ENCODE measurements around the gene RAB11FIP3.
"Not testable (repeated sequence)": the region's sequence is repeated elsewhere in the genome, so short reads cannot be mapped to it uniquely, and the experiment has no call there.

RAB11FIP3 gene

GRCh38 chr16:405548-406506 is 19.6 kb upstream of the RAB11FIP3 start:
- H3K9ac ChIP-seq (ENCODE audit: low read length in 2 of 2), result no peak overlapping the region
- H3K27ac ChIP-seq (ENCODE audit: low read length), result no peak overlapping the region
- no peaks in the 10 kb centered on the region for H3K36me3 ChIP-seq (ENCODE audit: control insufficient read depth in 2 of 2, insufficient read depth in 2 of 2, low read length in 2 of 2)
- no peaks in the 10 kb centered on the region for H3K27me3 ChIP-seq (ENCODE audit: control insufficient read depth in 1 of 2, insufficient read depth in 2 of 2, low read length in 2 of 2)
- H3K9me3 ChIP-seq (ENCODE audit: control insufficient read depth in 2 of 2, low read length in 2 of 2), result no peaks in the 10 kb centered on the region
- peaks cover under 1% of the 10 kb centered on the region for H3K4me1 ChIP-seq (ENCODE audit: control insufficient read depth, insufficient read depth, low read length)
- no peak overlapping the region for H3K4me3 ChIP-seq (ENCODE audit: low read length in 2 of 2)

GRCh38 chr16:407253-407652 is 18.2 kb upstream of the RAB11FIP3 start:
- no peaks in the 10 kb centered on the region for H3K4me1 ChIP-seq (ENCODE audit: control insufficient read depth, insufficient read depth, low read length)
- H3K9me3 ChIP-seq (ENCODE audit: control insufficient read depth in 2 of 2, low read length in 2 of 2), result no peaks in the 10 kb centered on the region

GRCh38 chr16:410516-411178 is 14.8 kb upstream of the RAB11FIP3 start:
- Histone ChIP-seq H3K4me3 (ENCODE audit: low read length in 2 of 2) (no peak overlapping the region), H3K36me3 (ENCODE audit: control insufficient read depth in 2 of 2, insufficient read depth in 2 of 2, low read length in 2 of 2) (peaks cover 5 to 8% of the 10 kb centered on the region in 2 donors), H3K9me3 (ENCODE audit: control insufficient read depth in 2 of 2, low read length in 2 of 2) (no peaks in the 10 kb centered on the region), H3K9ac (ENCODE audit: low read length in 2 of 2) (no peak overlapping the region), H3K4me1 (ENCODE audit: control insufficient read depth, insufficient read depth, low read length) (no peaks in the 10 kb centered on the region), H3K27me3 (ENCODE audit: control insufficient read depth in 1 of 2, insufficient read depth in 2 of 2, low read length in 2 of 2) (no peaks in the 10 kb centered on the region), H3K27ac (ENCODE audit: low read length) (no peak overlapping the region)

More at GRCh38 chr16:407253-407652, 18.2 kb upstream of the RAB11FIP3 start:
- no peak overlapping the region for H3K27ac ChIP-seq (ENCODE audit: low read length)
- H3K36me3 ChIP-seq (ENCODE audit: control insufficient read depth in 2 of 2, insufficient read depth in 2 of 2, low read length in 2 of 2), result peaks cover 5 to 8% of the 10 kb centered on the region in 2 donors
- H3K27me3 ChIP-seq (ENCODE audit: control insufficient read depth in 1 of 2, insufficient read depth in 2 of 2, low read length in 2 of 2), result no peaks in the 10 kb centered on the region
- H3K9ac ChIP-seq (ENCODE audit: low read length in 2 of 2), result no peak overlapping the region
- no peak overlapping the region for H3K4me3 ChIP-seq (ENCODE audit: low read length in 2 of 2)

GRCh38 chr16:411576-412265 is 13.7 kb upstream of the RAB11FIP3 start:
- no peak overlapping the region for H3K9ac ChIP-seq (ENCODE audit: low read length in 2 of 2)
- no peaks in the 10 kb centered on the region for H3K9me3 ChIP-seq (ENCODE audit: control insufficient read depth in 2 of 2, low read length in 2 of 2)
- H3K36me3 ChIP-seq (ENCODE audit: control insufficient read depth in 2 of 2, insufficient read depth in 2 of 2, low read length in 2 of 2), result peaks cover 5 to 8% of the 10 kb centered on the region in 2 donors
- no peaks in the 10 kb centered on the region for H3K4me1 ChIP-seq (ENCODE audit: control insufficient read depth, insufficient read depth, low read length)
- H3K27ac ChIP-seq (ENCODE audit: low read length), result no peak overlapping the region
- H3K4me3 ChIP-seq (ENCODE audit: low read length in 2 of 2), result no peak overlapping the region
- H3K27me3 ChIP-seq (ENCODE audit: control insufficient read depth in 1 of 2, insufficient read depth in 2 of 2, low read length in 2 of 2), result no peaks in the 10 kb centered on the region

GRCh38 chr16:414395-415169 is 10.9 kb upstream of the RAB11FIP3 start:
- no peak overlapping the region for H3K4me3 ChIP-seq (ENCODE audit: low read length in 2 of 2)
- peaks cover 5 to 8% of the 10 kb centered on the region in 2 donors for H3K36me3 ChIP-seq (ENCODE audit: control insufficient read depth in 2 of 2, insufficient read depth in 2 of 2, low read length in 2 of 2)
- no peaks in the 10 kb centered on the region for H3K4me1 ChIP-seq (ENCODE audit: control insufficient read depth, insufficient read depth, low read length)
- no peak overlapping the region for H3K27ac ChIP-seq (ENCODE audit: low read length)
- no peak overlapping the region for H3K9ac ChIP-seq (ENCODE audit: low read length in 2 of 2)
- no peaks in the 10 kb centered on the region for H3K27me3 ChIP-seq (ENCODE audit: control insufficient read depth in 1 of 2, insufficient read depth in 2 of 2, low read length in 2 of 2)
- H3K9me3 ChIP-seq (ENCODE audit: control insufficient read depth in 2 of 2, low read length in 2 of 2), result no peaks in the 10 kb centered on the region

GRCh38 chr16:415170-415498 is 10.3 kb upstream of the RAB11FIP3 start:
- not testable (repeated sequence) for H3K27me3 ChIP-seq (ENCODE audit: control insufficient read depth in 1 of 2, insufficient read depth in 2 of 2, low read length in 2 of 2); H3K4me3 ChIP-seq (ENCODE audit: low read length in 2 of 2); H3K9ac ChIP-seq (ENCODE audit: low read length in 2 of 2); H3K36me3 ChIP-seq (ENCODE audit: control insufficient read depth in 2 of 2, insufficient read depth in 2 of 2, low read length in 2 of 2); H3K27ac ChIP-seq (ENCODE audit: low read length); H3K9me3 ChIP-seq (ENCODE audit: control insufficient read depth in 2 of 2, low read length in 2 of 2); H3K4me1 ChIP-seq (ENCODE audit: control insufficient read depth, insufficient read depth, low read length)

- H3K36me3 ChIP-seq (ENCODE audit: control insufficient read depth in 2 of 2, insufficient read depth in 2 of 2, low read length in 2 of 2); H3K27me3 ChIP-seq (ENCODE audit: control insufficient read depth in 1 of 2, insufficient read depth in 2 of 2, low read length in 2 of 2); H3K27ac ChIP-seq (ENCODE audit: low read length); H3K9ac ChIP-seq (ENCODE audit: low read length in 2 of 2); H3K4me3 ChIP-seq (ENCODE audit: low read length in 2 of 2); H3K9me3 ChIP-seq (ENCODE audit: control insufficient read depth in 2 of 2, low read length in 2 of 2): not testable (repeated sequence)
- H3K4me1 ChIP-seq (ENCODE audit: control insufficient read depth, insufficient read depth, low read length), result peaks cover 22% of the 10 kb centered on the region
Observed at GRCh38 chr16:422179-422578, 3.3 kb upstream of the RAB11FIP3 start.

GRCh38 chr16:424033-424622 is 1.3 kb upstream of the RAB11FIP3 start:
- no peaks in the 10 kb centered on the region for H3K36me3 ChIP-seq (ENCODE audit: control insufficient read depth in 2 of 2, insufficient read depth in 2 of 2, low read length in 2 of 2)
- peak overlapping the region; percentile 74 to 80 for H3K4me3 ChIP-seq (ENCODE audit: low read length in 2 of 2)
- peak overlapping the region; percentile 71 to 79 for H3K9ac ChIP-seq (ENCODE audit: low read length in 2 of 2)
- no peaks in the 10 kb centered on the region for H3K9me3 ChIP-seq (ENCODE audit: control insufficient read depth in 2 of 2, low read length in 2 of 2)
- no peaks in the 10 kb centered on the region for H3K27me3 ChIP-seq (ENCODE audit: control insufficient read depth in 1 of 2, insufficient read depth in 2 of 2, low read length in 2 of 2)
- peaks cover 28% of the 10 kb centered on the region for H3K4me1 ChIP-seq (ENCODE audit: control insufficient read depth, insufficient read depth, low read length)
- H3K27ac ChIP-seq (ENCODE audit: low read length), result peak overlapping the region; percentile 94

- H3K4me3 ChIP-seq (ENCODE audit: low read length in 2 of 2), result peak overlapping the region; percentile 74 to 80
- no peaks in the 10 kb centered on the region for H3K9me3 ChIP-seq (ENCODE audit: control insufficient read depth in 2 of 2, low read length in 2 of 2)
- no peaks in the 10 kb centered on the region for H3K27me3 ChIP-seq (ENCODE audit: control insufficient read depth in 1 of 2, insufficient read depth in 2 of 2, low read length in 2 of 2)
- H3K9ac ChIP-seq (ENCODE audit: low read length in 2 of 2), result peak overlapping the region; percentile 71 to 79
- peak overlapping the region; percentile 94 for H3K27ac ChIP-seq (ENCODE audit: low read length)
- H3K4me1 ChIP-seq (ENCODE audit: control insufficient read depth, insufficient read depth, low read length), result peaks cover 28% of the 10 kb centered on the region
- no peaks in the 10 kb centered on the region for H3K36me3 ChIP-seq (ENCODE audit: control insufficient read depth in 2 of 2, insufficient read depth in 2 of 2, low read length in 2 of 2)
Observed at GRCh38 chr16:424623-425081, 797 bp upstream of the RAB11FIP3 start.

GRCh38 chr16:425740-426114 is 278 bp downstream of the RAB11FIP3 start:
- Histone ChIP-seq H3K27me3 (ENCODE audit: control insufficient read depth in 1 of 2, insufficient read depth in 2 of 2, low read length in 2 of 2) (no peaks in the 10 kb centered on the region), H3K36me3 (ENCODE audit: control insufficient read depth in 2 of 2, insufficient read depth in 2 of 2, low read length in 2 of 2) (peaks cover 0 to 3% of the 10 kb centered on the region in 2 donors), H3K9ac (ENCODE audit: low read length in 2 of 2) (peak overlapping the region in 1 of 2 donors; percentile 71), H3K27ac (ENCODE audit: low read length) (peak overlapping the region; percentile 94), H3K4me1 (ENCODE audit: control insufficient read depth, insufficient read depth, low read length) (peaks cover 28% of the 10 kb centered on the region), H3K4me3 (ENCODE audit: low read length in 2 of 2) (peak overlapping the region in 1 of 2 donors; percentile 84), H3K9me3 (ENCODE audit: control insufficient read depth in 2 of 2, low read length in 2 of 2) (no peaks in the 10 kb centered on the region)

All from stomach smooth muscle (tissue), 2 donors.